ENCODE data around the gene CCDC126. TPM values are rescaled to one million over a fixed set of nuclear protein-coding genes. Genes with fewer than 3 reads are reported as not detected.

The CCDC126 gene
- total and polyA plus RNA-seq, 2 experiments from 2014 or later = 5.7 to 6.6 TPM

DNA sequence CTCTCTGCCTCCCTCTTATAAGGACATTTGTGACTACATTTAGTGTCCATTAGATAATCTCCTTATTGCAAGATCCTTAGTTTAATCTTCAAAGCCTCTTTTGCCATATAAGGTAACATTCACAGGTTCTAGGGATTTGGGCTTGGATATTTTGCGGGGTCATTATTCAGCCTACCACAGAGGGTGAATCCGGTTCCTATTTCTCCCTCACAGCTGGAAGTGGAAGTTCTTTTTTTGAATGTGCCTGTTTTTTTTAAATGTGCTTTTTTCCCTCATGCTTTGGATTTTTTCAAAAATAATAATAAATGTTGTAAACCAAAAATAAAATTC, 65.8 kb downstream of the CCDC126 start (continued):
- TF ChIP-seq, protein P1, sequence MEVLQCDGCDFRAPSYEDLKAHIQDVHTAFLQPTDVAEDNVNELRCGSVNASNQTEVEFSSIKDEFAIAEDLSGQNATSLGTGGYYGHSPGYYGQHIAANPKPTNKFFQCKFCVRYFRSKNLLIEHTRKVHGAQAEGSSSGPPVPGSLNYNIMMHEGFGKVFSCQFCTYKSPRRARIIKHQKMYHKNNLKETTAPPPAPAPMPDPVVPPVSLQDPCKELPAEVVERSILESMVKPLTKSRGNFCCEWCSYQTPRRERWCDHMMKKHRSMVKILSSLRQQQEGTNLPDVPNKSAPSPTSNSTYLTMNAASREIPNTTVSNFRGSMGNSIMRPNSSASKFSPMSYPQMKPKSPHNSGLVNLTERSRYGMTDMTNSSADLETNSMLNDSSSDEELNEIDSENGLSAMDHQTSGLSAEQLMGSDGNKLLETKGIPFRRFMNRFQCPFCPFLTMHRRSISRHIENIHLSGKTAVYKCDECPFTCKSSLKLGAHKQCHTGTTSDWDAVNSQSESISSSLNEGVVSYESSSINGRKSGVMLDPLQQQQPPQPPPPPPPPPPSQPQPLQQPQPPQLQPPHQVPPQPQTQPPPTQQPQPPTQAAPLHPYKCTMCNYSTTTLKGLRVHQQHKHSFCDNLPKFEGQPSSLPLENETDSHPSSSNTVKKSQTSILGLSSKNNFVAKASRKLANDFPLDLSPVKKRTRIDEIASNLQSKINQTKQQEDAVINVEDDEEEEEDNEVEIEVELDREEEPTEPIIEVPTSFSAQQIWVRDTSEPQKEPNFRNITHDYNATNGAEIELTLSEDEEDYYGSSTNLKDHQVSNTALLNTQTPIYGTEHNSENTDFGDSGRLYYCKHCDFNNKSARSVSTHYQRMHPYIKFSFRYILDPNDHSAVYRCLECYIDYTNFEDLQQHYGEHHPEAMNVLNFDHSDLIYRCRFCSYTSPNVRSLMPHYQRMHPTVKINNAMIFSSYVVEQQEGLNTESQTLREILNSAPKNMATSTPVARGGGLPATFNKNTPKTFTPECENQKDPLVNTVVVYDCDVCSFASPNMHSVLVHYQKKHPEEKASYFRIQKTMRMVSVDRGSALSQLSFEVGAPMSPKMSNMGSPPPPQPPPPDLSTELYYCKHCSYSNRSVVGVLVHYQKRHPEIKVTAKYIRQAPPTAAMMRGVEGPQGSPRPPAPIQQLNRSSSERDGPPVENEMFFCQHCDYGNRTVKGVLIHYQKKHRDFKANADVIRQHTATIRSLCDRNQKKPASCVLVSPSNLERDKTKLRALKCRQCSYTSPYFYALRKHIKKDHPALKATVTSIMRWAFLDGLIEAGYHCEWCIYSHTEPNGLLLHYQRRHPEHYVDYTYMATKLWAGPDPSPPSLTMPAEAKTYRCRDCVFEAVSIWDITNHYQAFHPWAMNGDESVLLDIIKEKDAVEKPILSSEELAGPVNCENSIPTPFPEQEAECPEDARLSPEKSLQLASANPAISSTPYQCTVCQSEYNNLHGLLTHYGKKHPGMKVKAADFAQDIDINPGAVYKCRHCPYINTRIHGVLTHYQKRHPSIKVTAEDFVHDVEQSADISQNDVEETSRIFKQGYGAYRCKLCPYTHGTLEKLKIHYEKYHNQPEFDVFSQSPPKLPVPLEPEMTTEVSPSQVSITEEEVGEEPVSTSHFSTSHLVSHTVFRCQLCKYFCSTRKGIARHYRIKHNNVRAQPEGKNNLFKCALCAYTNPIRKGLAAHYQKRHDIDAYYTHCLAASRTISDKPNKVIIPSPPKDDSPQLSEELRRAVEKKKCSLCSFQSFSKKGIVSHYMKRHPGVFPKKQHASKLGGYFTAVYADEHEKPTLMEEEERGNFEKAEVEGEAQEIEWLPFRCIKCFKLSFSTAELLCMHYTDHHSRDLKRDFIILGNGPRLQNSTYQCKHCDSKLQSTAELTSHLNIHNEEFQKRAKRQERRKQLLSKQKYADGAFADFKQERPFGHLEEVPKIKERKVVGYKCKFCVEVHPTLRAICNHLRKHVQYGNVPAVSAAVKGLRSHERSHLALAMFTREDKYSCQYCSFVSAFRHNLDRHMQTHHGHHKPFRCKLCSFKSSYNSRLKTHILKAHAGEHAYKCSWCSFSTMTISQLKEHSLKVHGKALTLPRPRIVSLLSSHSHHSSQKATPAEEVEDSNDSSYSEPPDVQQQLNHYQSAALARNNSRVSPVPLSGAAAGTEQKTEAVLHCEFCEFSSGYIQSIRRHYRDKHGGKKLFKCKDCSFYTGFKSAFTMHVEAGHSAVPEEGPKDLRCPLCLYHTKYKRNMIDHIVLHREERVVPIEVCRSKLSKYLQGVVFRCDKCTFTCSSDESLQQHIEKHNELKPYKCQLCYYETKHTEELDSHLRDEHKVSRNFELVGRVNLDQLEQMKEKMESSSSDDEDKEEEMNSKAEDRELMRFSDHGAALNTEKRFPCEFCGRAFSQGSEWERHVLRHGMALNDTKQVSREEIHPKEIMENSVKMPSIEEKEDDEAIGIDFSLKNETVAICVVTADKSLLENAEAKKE (CRISPR knock-in tag; IDR thresholded peaks at IDR 0.05) = no peak
- TF ChIP-seq, protein P2, sequence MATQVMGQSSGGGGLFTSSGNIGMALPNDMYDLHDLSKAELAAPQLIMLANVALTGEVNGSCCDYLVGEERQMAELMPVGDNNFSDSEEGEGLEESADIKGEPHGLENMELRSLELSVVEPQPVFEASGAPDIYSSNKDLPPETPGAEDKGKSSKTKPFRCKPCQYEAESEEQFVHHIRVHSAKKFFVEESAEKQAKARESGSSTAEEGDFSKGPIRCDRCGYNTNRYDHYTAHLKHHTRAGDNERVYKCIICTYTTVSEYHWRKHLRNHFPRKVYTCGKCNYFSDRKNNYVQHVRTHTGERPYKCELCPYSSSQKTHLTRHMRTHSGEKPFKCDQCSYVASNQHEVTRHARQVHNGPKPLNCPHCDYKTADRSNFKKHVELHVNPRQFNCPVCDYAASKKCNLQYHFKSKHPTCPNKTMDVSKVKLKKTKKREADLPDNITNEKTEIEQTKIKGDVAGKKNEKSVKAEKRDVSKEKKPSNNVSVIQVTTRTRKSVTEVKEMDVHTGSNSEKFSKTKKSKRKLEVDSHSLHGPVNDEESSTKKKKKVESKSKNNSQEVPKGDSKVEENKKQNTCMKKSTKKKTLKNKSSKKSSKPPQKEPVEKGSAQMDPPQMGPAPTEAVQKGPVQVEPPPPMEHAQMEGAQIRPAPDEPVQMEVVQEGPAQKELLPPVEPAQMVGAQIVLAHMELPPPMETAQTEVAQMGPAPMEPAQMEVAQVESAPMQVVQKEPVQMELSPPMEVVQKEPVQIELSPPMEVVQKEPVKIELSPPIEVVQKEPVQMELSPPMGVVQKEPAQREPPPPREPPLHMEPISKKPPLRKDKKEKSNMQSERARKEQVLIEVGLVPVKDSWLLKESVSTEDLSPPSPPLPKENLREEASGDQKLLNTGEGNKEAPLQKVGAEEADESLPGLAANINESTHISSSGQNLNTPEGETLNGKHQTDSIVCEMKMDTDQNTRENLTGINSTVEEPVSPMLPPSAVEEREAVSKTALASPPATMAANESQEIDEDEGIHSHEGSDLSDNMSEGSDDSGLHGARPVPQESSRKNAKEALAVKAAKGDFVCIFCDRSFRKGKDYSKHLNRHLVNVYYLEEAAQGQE (IDR thresholded peaks at IDR 0.05; ENCODE audit: unreplicated experiment) = no peak

DNA sequence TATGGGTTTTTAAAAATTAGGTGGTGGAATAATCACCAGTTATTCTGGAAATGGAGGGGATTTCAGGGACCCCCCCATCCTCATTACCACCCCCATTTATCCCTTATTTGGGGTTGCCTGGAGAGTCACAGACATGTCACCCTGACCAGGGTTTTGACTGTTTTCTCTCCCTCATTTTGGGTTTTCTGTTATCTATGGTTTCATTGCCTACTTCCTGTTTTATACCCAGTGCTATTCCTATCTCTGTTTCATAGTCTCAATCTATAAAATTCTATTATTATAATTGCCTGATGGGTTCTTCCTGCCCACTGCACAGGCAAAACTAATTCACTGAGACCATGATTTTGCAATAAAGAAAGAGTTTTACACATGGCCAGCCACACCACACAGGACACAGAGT, 66.9 kb downstream of the CCDC126 start:
- Mint-ChIP-seq H3K27me3 (ENCODE audit: insufficient read depth, low read depth, poor library complexity) (peaks cover 4% of the 10 kb centered on the region), H3K4me3 (no peak overlapping the region), H3K27ac (no peak overlapping the region), H3K4me1 (peaks cover 25% of the 10 kb centered on the region), H3K9me3 (peaks cover 23% of the 10 kb centered on the region), H3K36me3 (ENCODE audit: low read depth) (peaks cover 17% of the 10 kb centered on the region)
- H4K20me1 ChIP-seq (replicated peaks; ENCODE audit: insufficient read depth) = no peaks in the 10 kb centered on the region
- H3K9me2 ChIP-seq (ENCODE audit: insufficient read depth) = peaks cover 14% of the 10 kb centered on the region; the same call in 1 of the 2 replicates
- no peak for DNase-seq (ENCODE audit: low spot score)
- H3K4me2 ChIP-seq = no peak overlapping the region
- peaks cover 18% of the 10 kb centered on the region for H3K4me1 ChIP-seq (ENCODE audit: insufficient read depth)
- H2AFZ ChIP-seq = no peak overlapping the region
- H3K27ac ChIP-seq (ENCODE audit: low read depth) = no peak overlapping the region
- H3K27me3 ChIP-seq (ENCODE audit: insufficient read depth) = no peaks in the 10 kb centered on the region
- no peaks in the 10 kb centered on the region for H3K79me2 ChIP-seq (replicated peaks; ENCODE audit: insufficient read depth)
- H3K36me3 ChIP-seq (ENCODE audit: insufficient read depth) = peaks cover 5% of the 10 kb centered on the region; the same call in 1 of the 2 replicates
- no peaks in the 10 kb centered on the region for H3F3A ChIP-seq (replicated peaks; ENCODE audit: low read depth)
- no peak for ATAC-seq
- H3K4me3 ChIP-seq = no peak overlapping the region
- TF ChIP-seq STAT1 (IDR thresholded peaks at IDR 0.05; ENCODE audit: unreplicated experiment) (no peak), JUNB (IDR thresholded peaks at IDR 0.05; ENCODE audit: unreplicated experiment) (no peak)
- TF ChIP-seq, protein P3, sequence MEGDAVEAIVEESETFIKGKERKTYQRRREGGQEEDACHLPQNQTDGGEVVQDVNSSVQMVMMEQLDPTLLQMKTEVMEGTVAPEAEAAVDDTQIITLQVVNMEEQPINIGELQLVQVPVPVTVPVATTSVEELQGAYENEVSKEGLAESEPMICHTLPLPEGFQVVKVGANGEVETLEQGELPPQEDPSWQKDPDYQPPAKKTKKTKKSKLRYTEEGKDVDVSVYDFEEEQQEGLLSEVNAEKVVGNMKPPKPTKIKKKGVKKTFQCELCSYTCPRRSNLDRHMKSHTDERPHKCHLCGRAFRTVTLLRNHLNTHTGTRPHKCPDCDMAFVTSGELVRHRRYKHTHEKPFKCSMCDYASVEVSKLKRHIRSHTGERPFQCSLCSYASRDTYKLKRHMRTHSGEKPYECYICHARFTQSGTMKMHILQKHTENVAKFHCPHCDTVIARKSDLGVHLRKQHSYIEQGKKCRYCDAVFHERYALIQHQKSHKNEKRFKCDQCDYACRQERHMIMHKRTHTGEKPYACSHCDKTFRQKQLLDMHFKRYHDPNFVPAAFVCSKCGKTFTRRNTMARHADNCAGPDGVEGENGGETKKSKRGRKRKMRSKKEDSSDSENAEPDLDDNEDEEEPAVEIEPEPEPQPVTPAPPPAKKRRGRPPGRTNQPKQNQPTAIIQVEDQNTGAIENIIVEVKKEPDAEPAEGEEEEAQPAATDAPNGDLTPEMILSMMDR (conservative IDR thresholded peaks at IDR 0.05; ENCODE audit: low read depth in 2 of 2) = no peak
